Measurements from ENCODE around the gene COG3. TPM values are rescaled to one million over a fixed set of nuclear protein-coding genes. Genes with fewer than 3 reads are reported as not detected.
"Not testable (repeated sequence)": the region's sequence is repeated elsewhere in the genome, so short reads cannot be mapped to it uniquely, and the experiment has no call there.

Gene COG3
- total RNA-seq, 1 experiment from 2014 or later, result 17.6 TPM

DNA sequence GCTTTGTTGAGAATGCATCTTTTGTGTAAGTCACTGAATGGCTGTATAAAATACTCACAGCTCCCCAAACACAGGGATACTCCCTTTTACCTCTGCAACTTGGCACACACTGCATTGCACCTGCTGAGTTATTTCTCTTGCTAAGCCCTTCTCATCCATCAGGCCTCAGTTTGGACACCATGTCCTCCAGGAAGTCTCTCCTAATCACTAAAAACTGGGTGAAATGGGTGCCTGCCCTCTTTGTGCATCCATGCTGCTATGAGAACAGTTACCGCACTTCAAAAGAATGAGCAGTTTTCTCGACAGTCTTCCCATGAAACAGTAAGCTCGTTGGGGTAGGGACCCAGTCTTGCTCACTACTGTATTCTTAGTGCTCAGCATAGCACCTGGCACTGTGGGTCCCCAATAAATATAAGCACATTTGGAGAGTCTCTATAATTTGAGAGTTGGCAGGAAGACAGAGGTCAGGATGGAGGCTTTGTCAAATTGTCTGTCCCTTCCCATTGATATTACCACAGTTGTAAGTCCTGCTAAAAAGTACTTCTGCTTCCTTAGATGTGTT is 41.9 kb upstream of the COG3 start:
- ChIA-PET CTCF (no interaction called here), POLR2A (no interaction called here), RAD21 (ENCODE audit: low non-redundant PET in 1 of 2, low total read pairs in 2 of 2, uncharacterized antibody in 2 of 2, unreplicated experiment in 2 of 2) (no interaction called here)
- no peak for ATAC-seq
- Histone ChIP-seq H3K9me3 (ENCODE audit: control insufficient read depth in 1 of 2, insufficient read depth in 1 of 2, low read depth in 1 of 2, low read length in 2 of 2) (no peaks in the 10 kb centered on the region), H4K20me1 (ENCODE audit: insufficient read depth) (no peaks in the 10 kb centered on the region), H3K4me2 (ENCODE audit: low read length) (no peak overlapping the region), H3K27me3 (ENCODE audit: insufficient read depth, low read length) (no peaks in the 10 kb centered on the region), H2AFZ (ENCODE audit: low read depth, low read length, poor library complexity, severe bottlenecking) (no peak overlapping the region), H3K36me3 (ENCODE audit: control insufficient read depth in 1 of 2, insufficient read depth in 2 of 2, low read length in 2 of 2) (no peaks in the 10 kb centered on the region), H3K9me2 (ENCODE audit: insufficient read depth) (no peaks in the 10 kb centered on the region), H3K9ac (ENCODE audit: low read length) (no peak overlapping the region), H3K4me3 (replicated peaks in 1 of 2; ENCODE audit: low read depth in 1 of 2, low read length in 2 of 2) (no peak overlapping the region), H3K79me2 (ENCODE audit: insufficient read depth, low read length) (no peaks in the 10 kb centered on the region), H3K27ac (ENCODE audit: low read depth, low read length) (no peak overlapping the region), H3K4me1 (ENCODE audit: control insufficient read depth in 1 of 2, insufficient read depth in 2 of 2, low read length in 2 of 2) (no peaks in the 10 kb centered on the region)
- TF ChIP-seq EGR1 (IDR thresholded peaks at IDR 0.05; ENCODE audit: low read depth), result no peak
- TF ChIP-seq RAD21 (IDR thresholded peaks at IDR 0.05; ENCODE audit: low read depth), result no peak
- no TSS peak for BruUV-seq (replicated peaks)
- intact Hi-C loops (cut with micrococcal nuclease), result no loop called here
- DNase-seq (ENCODE audit: low read depth, low spot score), result no peak

- H3K4me2 ChIP-seq (ENCODE audit: low read length); H3K9me3 ChIP-seq (ENCODE audit: control insufficient read depth in 1 of 2, insufficient read depth in 1 of 2, low read depth in 1 of 2, low read length in 2 of 2); H2AFZ ChIP-seq (ENCODE audit: low read depth, low read length, poor library complexity, severe bottlenecking); DNase-seq (ENCODE audit: low read depth, low spot score); H4K20me1 ChIP-seq (ENCODE audit: insufficient read depth); H3K79me2 ChIP-seq (ENCODE audit: insufficient read depth, low read length); H3K36me3 ChIP-seq (ENCODE audit: control insufficient read depth in 1 of 2, insufficient read depth in 2 of 2, low read length in 2 of 2); intact Hi-C loops (cut with micrococcal nuclease); H3K4me3 ChIP-seq (replicated peaks in 1 of 2; ENCODE audit: low read depth in 1 of 2, low read length in 2 of 2); H3K9me2 ChIP-seq (ENCODE audit: insufficient read depth); POLR2A ChIA-PET; BruUV-seq (replicated peaks); RAD21 ChIA-PET (ENCODE audit: low non-redundant PET in 1 of 2, low total read pairs in 2 of 2, uncharacterized antibody in 2 of 2, unreplicated experiment in 2 of 2); CTCF ChIA-PET; H3K9ac ChIP-seq (ENCODE audit: low read length); H3K27ac ChIP-seq (ENCODE audit: low read depth, low read length); H3K4me1 ChIP-seq (ENCODE audit: control insufficient read depth in 1 of 2, insufficient read depth in 2 of 2, low read length in 2 of 2); H3K27me3 ChIP-seq (ENCODE audit: insufficient read depth, low read length); ATAC-seq: not testable (repeated sequence)
Observed at GRCh38 chr13:45426056-45426841, 38.5 kb upstream of the COG3 start.
